GM12878 (cell line): ENCODE measurements around the gene ARHGEF25. TPM values are rescaled to one million over a fixed set of nuclear protein-coding genes. Genes with fewer than 3 reads are reported as not detected.

Source experiments
- EZH2 ChIP-seq: IDR thresholded peaks from 2 replicates; pipeline ENCODE4 v1.6.1; 2012; ENCODE audit warnings: low read depth, mild to moderate bottlenecking, control low read depth, inconsistent platforms, low read length, borderline replicate concordance; ENCODE audit not compliant: control insufficient read depth
- FOXM1 ChIP-seq: IDR thresholded peaks from 2 replicates; pipeline ENCODE4 v1.6.1; 2012; ENCODE audit warnings: low read depth, mild to moderate bottlenecking, inconsistent platforms, low read length, moderate library complexity
- IRF4 ChIP-seq: IDR thresholded peaks from 2 replicates; pipeline ENCODE4 v1.6.1; 2011; ENCODE audit warnings: low read depth, low read length
- LARP7 ChIP-seq: fragments of 450-650 bp; IDR thresholded peaks from 2 replicates; pipeline ENCODE4 v1.6.1; 2017; ENCODE audit warnings: mild to moderate bottlenecking
- MEF2A ChIP-seq: IDR thresholded peaks from 2 replicates; pipeline ENCODE4 v1.6.1; 2011; ENCODE audit warnings: low read depth, mild to moderate bottlenecking, low read length, moderate library complexity; ENCODE audit not compliant: insufficient read depth
- MEF2B ChIP-seq: fragments of 450-650 bp; IDR thresholded peaks from 2 replicates; pipeline ENCODE4 v1.6.1; 2018; ENCODE audit warnings: mild to moderate bottlenecking, moderate library complexity; ENCODE audit not compliant: partially characterized antibody, poor library complexity, severe bottlenecking
- MXI1 ChIP-seq: fragments of 150-350 bp; IDR thresholded peaks from 2 replicates; pipeline ENCODE4 v1.6.1; 2011; ENCODE audit warnings: low read depth, mild to moderate bottlenecking, inconsistent platforms, low read length, improper control_type of control experiment
- NBN ChIP-seq: fragments of 450-650 bp; IDR thresholded peaks from 2 replicates; pipeline ENCODE4 v1.6.1; 2016
- PML ChIP-seq: IDR thresholded peaks from 2 replicates; pipeline ENCODE4 v1.6.1; 2012; ENCODE audit warnings: low read length, inconsistent platforms
- RELA ChIP-seq: fragments of 450-650 bp; IDR thresholded peaks from 2 replicates; pipeline ENCODE4 v1.8.0; 2014; ENCODE audit warnings: borderline replicate concordance; ENCODE audit not compliant: partially characterized antibody
- RFX5 ChIP-seq: IDR thresholded peaks from 2 replicates; pipeline ENCODE4 v1.6.1; 2011; ENCODE audit warnings: low read depth, low read length, improper control_type of control experiment
- SIX5 ChIP-seq: IDR thresholded peaks from 2 replicates; pipeline ENCODE4 v1.6.1; 2011; ENCODE audit warnings: mild to moderate bottlenecking, low read depth, low read length, moderate library complexity; ENCODE audit not compliant: severe bottlenecking
- SMAD5 ChIP-seq: IDR thresholded peaks from 2 replicates; pipeline ENCODE4 v1.6.1; 2016; ENCODE audit warnings: antibody characterized with exemption, low read depth
- TCF12 ChIP-seq: IDR thresholded peaks from 2 replicates; pipeline ENCODE4 v1.6.1; 2011; ENCODE audit warnings: low read depth, mild to moderate bottlenecking, low read length
- YY1 ChIP-seq: IDR thresholded peaks from 2 replicates; pipeline ENCODE4 v1.6.1; 2011; ENCODE audit warnings: low read depth, mild to moderate bottlenecking, low read length
- polyA plus RNA-seq, 11 experiments: library from polyadenylated mRNA; depleted of rRNA in 4 of 11; unstranded in 6 of 11; stranded (reverse) in 5 of 11; fragments of >200 nt; fragmentation: Nextera tagmentation in 4 of 11; fragmentation: Illumina TruSeq in 1 of 11; extraction: Ambion mirVana in 4 of 11; extraction: Trizol in 1 of 11; gene quantifications; 1 replicate in 1 of 11; 2 replicates in 10 of 11; pipeline versions ENCODE4 v1.2.1 to v1.2.3, GENCODE V29; 2011 to 2016; ENCODE audit warnings: inconsistent platforms in 2 of 11, missing spikeins in 2 of 11, low read depth in 1 of 11
- total RNA-seq, 4 experiments: library from RNA; depleted of rRNA in 3 of 4; stranded (reverse); fragments of >200 nt in 3 of 4; fragmentation: Illumina TruSeq in 1 of 4; extraction: Trizol in 1 of 4; gene quantifications; 2 replicates each; pipeline versions ENCODE4 v1.2.1 to v1.2.3, GENCODE V29; 2013 to 2021
- TF ChIP-seq, protein P1 (sequence below): fragments of 450-650 bp; IDR thresholded peaks from 2 replicates; pipeline ENCODE4 v1.6.1; 2017; ENCODE audit warnings: antibody characterized with exemption, mild to moderate bottlenecking, moderate library complexity
- TF ChIP-seq, protein P2 (sequence below): IDR thresholded peaks from 2 replicates; pipeline ENCODE4 v1.6.1; 2012; ENCODE audit warnings: low read depth, low read length, improper control_type of control experiment
- TF ChIP-seq, protein P3 (sequence below): IDR thresholded peaks from 2 replicates; pipeline ENCODE4 v1.6.1; 2012; ENCODE audit warnings: low read depth, low read length, improper control_type of control experiment
- TF ChIP-seq, protein P4 (sequence below): IDR thresholded peaks from 2 replicates; pipeline ENCODE4 v1.6.1; 2011; ENCODE audit warnings: borderline replicate concordance, low read depth, mild to moderate bottlenecking, moderate library complexity, mixed read lengths, low read length; ENCODE audit not compliant: insufficient read depth; ENCODE audit errors: extremely low read length
- TF ChIP-seq, protein P5 (sequence below): fragments of 450-650 bp; IDR thresholded peaks from 2 replicates; pipeline ENCODE4 v1.6.1; 2018; ENCODE audit warnings: borderline replicate concordance, mild to moderate bottlenecking; ENCODE audit not compliant: partially characterized antibody

ARHGEF25 gene
- total and polyA plus RNA-seq, 10 of the 15 experiments (the other 5 are each of a cell fraction or from before 2014, with no cell fraction given) = 0.08 to 4.5 (median 1.2) TPM; not detected in 3

DNA sequence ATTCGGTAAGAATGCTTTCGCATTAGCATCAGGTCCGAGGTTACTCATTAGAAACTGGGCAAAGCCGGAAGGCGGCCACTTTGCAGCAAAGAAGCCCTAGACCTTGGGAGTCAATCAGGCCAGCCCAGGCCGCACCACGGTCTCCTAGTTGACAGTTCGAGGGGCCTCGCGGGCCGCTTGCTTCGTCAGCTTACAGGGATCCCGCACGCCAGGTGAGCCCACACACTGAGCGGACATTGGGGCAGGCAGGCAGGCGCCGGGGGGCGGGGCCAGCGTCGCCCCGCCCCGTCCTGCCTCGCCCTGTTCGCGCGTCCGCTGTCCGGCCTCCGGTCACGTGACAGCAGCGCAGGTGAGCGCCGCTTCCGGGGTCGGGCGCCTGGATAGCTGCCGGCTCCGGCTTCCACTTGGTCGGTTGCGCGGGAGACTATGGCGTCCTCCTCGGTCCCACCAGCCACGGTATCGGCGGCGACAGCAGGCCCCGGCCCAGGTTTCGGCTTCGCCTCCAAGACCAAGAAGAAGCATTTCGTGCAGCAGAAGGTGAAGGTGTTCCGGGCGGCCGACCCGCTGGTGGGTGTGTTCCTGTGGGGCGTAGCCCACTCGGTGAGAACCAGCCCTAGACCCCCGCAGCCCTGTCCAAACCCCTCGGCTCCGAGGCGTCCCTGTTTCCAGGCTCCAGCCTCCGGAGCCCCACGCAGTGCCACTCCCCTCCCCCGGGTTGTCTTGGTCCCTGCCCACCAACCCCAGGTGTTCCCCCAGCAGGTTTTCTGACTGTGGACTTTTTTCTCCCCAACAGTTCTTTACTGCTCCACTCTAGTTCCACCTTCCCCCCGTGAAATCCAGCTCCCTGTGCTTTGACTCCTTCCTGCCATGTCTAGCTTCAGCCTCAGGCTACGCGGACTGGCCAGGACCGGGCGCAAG is 20.1 kb upstream of the ARHGEF25 start, which contains the start of gene PIP4K2C (continued):
- TF ChIP-seq, protein P1, sequence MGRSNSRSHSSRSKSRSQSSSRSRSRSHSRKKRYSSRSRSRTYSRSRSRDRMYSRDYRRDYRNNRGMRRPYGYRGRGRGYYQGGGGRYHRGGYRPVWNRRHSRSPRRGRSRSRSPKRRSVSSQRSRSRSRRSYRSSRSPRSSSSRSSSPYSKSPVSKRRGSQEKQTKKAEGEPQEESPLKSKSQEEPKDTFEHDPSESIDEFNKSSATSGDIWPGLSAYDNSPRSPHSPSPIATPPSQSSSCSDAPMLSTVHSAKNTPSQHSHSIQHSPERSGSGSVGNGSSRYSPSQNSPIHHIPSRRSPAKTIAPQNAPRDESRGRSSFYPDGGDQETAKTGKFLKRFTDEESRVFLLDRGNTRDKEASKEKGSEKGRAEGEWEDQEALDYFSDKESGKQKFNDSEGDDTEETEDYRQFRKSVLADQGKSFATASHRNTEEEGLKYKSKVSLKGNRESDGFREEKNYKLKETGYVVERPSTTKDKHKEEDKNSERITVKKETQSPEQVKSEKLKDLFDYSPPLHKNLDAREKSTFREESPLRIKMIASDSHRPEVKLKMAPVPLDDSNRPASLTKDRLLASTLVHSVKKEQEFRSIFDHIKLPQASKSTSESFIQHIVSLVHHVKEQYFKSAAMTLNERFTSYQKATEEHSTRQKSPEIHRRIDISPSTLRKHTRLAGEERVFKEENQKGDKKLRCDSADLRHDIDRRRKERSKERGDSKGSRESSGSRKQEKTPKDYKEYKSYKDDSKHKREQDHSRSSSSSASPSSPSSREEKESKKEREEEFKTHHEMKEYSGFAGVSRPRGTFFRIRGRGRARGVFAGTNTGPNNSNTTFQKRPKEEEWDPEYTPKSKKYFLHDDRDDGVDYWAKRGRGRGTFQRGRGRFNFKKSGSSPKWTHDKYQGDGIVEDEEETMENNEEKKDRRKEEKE = no peak
- TF ChIP-seq EZH2 (no peak), FOXM1 (no peak), PML (peak; percentile 61; the same call in 1 of the 2 replicates), IRF4 (no peak), LARP7 (peak; percentile 75; the same call in 1 of the 2 replicates), SIX5 (no peak), MXI1 (peak; percentile 53), TCF12 (0 out of 2 replicates have a peak, but pooled peaks have one; percentile 4), NBN (0 out of 2 replicates have a peak, but pooled peaks have one; percentile 44), SMAD5 (0 out of 2 replicates have a peak, but pooled peaks have one; percentile 21), RELA (no peak), MEF2A (no peak), RFX5 (0 out of 2 replicates have a peak, but pooled peaks have one; percentile 6), YY1 (peak; percentile 80), MEF2B (no peak)
- TF ChIP-seq, protein P2, sequence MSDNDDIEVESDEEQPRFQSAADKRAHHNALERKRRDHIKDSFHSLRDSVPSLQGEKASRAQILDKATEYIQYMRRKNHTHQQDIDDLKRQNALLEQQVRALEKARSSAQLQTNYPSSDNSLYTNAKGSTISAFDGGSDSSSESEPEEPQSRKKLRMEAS = peak; percentile 87
- TF ChIP-seq, protein P3, sequence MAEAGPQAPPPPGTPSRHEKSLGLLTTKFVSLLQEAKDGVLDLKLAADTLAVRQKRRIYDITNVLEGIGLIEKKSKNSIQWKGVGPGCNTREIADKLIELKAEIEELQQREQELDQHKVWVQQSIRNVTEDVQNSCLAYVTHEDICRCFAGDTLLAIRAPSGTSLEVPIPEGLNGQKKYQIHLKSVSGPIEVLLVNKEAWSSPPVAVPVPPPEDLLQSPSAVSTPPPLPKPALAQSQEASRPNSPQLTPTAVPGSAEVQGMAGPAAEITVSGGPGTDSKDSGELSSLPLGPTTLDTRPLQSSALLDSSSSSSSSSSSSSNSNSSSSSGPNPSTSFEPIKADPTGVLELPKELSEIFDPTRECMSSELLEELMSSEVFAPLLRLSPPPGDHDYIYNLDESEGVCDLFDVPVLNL = no peak
- TF ChIP-seq, protein P4, sequence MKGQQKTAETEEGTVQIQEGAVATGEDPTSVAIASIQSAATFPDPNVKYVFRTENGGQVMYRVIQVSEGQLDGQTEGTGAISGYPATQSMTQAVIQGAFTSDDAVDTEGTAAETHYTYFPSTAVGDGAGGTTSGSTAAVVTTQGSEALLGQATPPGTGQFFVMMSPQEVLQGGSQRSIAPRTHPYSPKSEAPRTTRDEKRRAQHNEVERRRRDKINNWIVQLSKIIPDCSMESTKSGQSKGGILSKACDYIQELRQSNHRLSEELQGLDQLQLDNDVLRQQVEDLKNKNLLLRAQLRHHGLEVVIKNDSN = peak; percentile 97
- TF ChIP-seq, protein P5, sequence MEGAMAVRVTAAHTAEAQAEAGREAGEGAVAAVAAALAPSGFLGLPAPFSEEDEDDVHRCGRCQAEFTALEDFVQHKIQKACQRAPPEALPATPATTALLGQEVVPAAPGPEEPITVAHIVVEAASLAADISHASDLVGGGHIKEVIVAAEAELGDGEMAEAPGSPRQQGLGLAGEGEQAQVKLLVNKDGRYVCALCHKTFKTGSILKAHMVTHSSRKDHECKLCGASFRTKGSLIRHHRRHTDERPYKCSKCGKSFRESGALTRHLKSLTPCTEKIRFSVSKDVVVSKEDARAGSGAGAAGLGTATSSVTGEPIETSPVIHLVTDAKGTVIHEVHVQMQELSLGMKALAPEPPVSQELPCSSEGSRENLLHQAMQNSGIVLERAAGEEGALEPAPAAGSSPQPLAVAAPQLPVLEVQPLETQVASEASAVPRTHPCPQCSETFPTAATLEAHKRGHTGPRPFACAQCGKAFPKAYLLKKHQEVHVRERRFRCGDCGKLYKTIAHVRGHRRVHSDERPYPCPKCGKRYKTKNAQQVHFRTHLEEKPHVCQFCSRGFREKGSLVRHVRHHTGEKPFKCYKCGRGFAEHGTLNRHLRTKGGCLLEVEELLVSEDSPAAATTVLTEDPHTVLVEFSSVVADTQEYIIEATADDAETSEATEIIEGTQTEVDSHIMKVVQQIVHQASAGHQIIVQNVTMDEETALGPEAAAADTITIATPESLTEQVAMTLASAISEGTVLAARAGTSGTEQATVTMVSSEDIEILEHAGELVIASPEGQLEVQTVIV = peak; percentile 57
